Heart left ventricle (tissue), 13 donors: ENCODE data around the gene CCDC192.

Experiments used
- POLR2A ChIP-seq, 2 donors: fragments of 450-650 bp; IDR thresholded peaks; one replicate each; pipeline ENCODE4 v1.6.1; 2017; ENCODE audit warnings: antibody characterized with exemption in 2 of 2, mild to moderate bottlenecking in 2 of 2, moderate library complexity in 2 of 2
- TF ChIP-seq, protein P1 (sequence below), 12 donors: fragments of 200-600 bp; sonication (generic) in 4 of 12; IDR thresholded peaks; one replicate each; pipeline versions ENCODE4 v1.5.0 to v1.8.0; 2018 to 2022; ENCODE audit warnings: antibody characterized with exemption in 12 of 12, mild to moderate bottlenecking in 5 of 12
- donor health status: ischemic (EF 13 %, LVEDD 7.1; RV severe dilation, severe dysfunction).
- donor health status: DM: no; HTN: yes; CAD: no.
- donor health status: DM: no; HTN: no; CAD: no.
- donor health status: ischemic (EF 25% LVEDD 6.9; RV normal size, moderate dysfunction).
- donor health status: ischemic (EF 25% LVEDD 5.7; RV mildly dilated, moderate dysfunction).
- donor health status: ischemic (EF 35%, LVEDD 5.7; RV mildly dilated, moderate dysfunction).
- donor health status: nonischemic (EF 11% LVEDD 7.7; RV severe dilation, severe dysfunction).
- donor health status: DM: yes; HTN: yes; CAD: no.
- donor health status: PGD.
- donor health status: ischemic (EF 29% LVEDD 5.4; RV normal size, mild dysfunction).
- donor health status: nonischemic (EF 23%, LVEDD 6.1; RV moderate dilation, normal function).

DNA sequence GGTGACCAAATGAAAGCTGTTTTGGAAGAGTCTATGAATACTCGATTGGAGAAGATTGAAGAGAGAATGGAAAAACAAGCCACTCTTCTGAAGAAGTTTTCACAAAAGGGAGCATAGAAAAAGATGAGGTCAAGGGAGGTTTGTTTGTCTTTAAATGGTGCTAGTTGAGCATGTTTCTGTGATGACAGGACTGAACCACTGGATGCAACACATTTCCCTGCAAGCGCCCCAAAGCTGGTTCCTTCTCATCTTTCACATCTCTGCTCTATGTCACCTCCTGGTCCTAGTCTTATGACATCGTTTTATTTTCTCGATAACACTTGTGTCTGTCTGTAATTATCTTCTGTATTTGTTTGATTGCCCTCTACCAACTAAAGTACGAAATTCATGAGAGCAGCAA is 3.8 kb upstream of the CCDC192 start:
- TF ChIP-seq, protein P1, sequence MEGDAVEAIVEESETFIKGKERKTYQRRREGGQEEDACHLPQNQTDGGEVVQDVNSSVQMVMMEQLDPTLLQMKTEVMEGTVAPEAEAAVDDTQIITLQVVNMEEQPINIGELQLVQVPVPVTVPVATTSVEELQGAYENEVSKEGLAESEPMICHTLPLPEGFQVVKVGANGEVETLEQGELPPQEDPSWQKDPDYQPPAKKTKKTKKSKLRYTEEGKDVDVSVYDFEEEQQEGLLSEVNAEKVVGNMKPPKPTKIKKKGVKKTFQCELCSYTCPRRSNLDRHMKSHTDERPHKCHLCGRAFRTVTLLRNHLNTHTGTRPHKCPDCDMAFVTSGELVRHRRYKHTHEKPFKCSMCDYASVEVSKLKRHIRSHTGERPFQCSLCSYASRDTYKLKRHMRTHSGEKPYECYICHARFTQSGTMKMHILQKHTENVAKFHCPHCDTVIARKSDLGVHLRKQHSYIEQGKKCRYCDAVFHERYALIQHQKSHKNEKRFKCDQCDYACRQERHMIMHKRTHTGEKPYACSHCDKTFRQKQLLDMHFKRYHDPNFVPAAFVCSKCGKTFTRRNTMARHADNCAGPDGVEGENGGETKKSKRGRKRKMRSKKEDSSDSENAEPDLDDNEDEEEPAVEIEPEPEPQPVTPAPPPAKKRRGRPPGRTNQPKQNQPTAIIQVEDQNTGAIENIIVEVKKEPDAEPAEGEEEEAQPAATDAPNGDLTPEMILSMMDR (IDR thresholded peaks at IDR 0.05): no peak
- no peak for TF ChIP-seq POLR2A (IDR thresholded peaks at IDR 0.05)
